Stimulated activated CD4-positive, alpha-beta T cell treated with anti-CD3 and anti-CD28 coated beads, Interleukin-15, amount 100 ng/mL, for 24 hours (primary cell): ENCODE results near the gene PSMC3IP.
A peak's percentile ranks its signal among the peaks of the same experiment; 100 is the strongest.
"Not testable (repeated sequence)": the region's sequence is repeated elsewhere in the genome, so short reads cannot be mapped to it uniquely, and the experiment has no call there.

Source experiments
- DNase-seq: peaks from one replicate; pipeline ENCODE4 v3.0.0-alpha.2; 2020

PSMC3IP gene

GRCh38 chr17:42559075-42559474 is 18.5 kb downstream of the PSMC3IP start:
- no peak for DNase-seq

- DNase-seq, result not testable (repeated sequence)
These were observed 21.4 kb downstream of the PSMC3IP start for GRCh38 chr17:42555961-42556617.

- DNase-seq, result no peak
These were observed 22.4 kb downstream of the PSMC3IP start for GRCh38 chr17:42555122-42555622.

GRCh38 chr17:42554250-42555121 is 23.0 kb downstream of the PSMC3IP start:
- DNase-seq, result peak; percentile 90

- peak; percentile 37 for DNase-seq
These were observed 23.7 kb downstream of the PSMC3IP start for GRCh38 chr17:42553866-42554249.

GRCh38 chr17:42553161-42553818 is 24.2 kb downstream of the PSMC3IP start:
- DNase-seq, result no peak

GRCh38 chr17:42552736-42553135 is 24.8 kb downstream of the PSMC3IP start, which contains the start of gene HSD17B1:
Gene HSD17B1, plus strand, starts transcription at chr17:42552923. Its CDS starts 11 bp downstream, at chr17:42552934.
- DNase-seq, result not testable (repeated sequence)

GRCh38 chr17:42548993-42549755 is 28.4 kb downstream of the PSMC3IP start:
- no peak for DNase-seq

GRCh38 chr17:42548070-42548837 is 29.3 kb downstream of the PSMC3IP start:
- DNase-seq, result peak; percentile 90

- DNase-seq, result no peak
These were observed 29.8 kb downstream of the PSMC3IP start for GRCh38 chr17:42547698-42548069.

- no peak for DNase-seq
These were observed 30.5 kb downstream of the PSMC3IP start for GRCh38 chr17:42547001-42547461.

GRCh38 chr17:42545755-42546505 is 31.6 kb downstream of the PSMC3IP start:
- not testable (repeated sequence) for DNase-seq

- DNase-seq, result no peak
These were observed 32.6 kb downstream of the PSMC3IP start for GRCh38 chr17:42544874-42545283.

GRCh38 chr17:42543190-42544079 is 34.1 kb downstream of the PSMC3IP start:
- DNase-seq, result no peak

GRCh38 chr17:42541041-42541833 is 36.3 kb downstream of the PSMC3IP start:
- no peak for DNase-seq

- not testable (repeated sequence) for DNase-seq
These were observed 37.0 kb downstream of the PSMC3IP start for GRCh38 chr17:42540558-42540957.

- DNase-seq, result no peak
These were observed 39.0 kb downstream of the PSMC3IP start for GRCh38 chr17:42538482-42538881.

GRCh38 chr17:42537826-42538451 is 39.6 kb downstream of the PSMC3IP start:
- no peak for DNase-seq
